Measurements from ENCODE around the gene IQGAP2.
"Not testable (repeated sequence)": the region's sequence is repeated elsewhere in the genome, so short reads cannot be mapped to it uniquely, and the experiment has no call there.

Gene IQGAP2

DNA sequence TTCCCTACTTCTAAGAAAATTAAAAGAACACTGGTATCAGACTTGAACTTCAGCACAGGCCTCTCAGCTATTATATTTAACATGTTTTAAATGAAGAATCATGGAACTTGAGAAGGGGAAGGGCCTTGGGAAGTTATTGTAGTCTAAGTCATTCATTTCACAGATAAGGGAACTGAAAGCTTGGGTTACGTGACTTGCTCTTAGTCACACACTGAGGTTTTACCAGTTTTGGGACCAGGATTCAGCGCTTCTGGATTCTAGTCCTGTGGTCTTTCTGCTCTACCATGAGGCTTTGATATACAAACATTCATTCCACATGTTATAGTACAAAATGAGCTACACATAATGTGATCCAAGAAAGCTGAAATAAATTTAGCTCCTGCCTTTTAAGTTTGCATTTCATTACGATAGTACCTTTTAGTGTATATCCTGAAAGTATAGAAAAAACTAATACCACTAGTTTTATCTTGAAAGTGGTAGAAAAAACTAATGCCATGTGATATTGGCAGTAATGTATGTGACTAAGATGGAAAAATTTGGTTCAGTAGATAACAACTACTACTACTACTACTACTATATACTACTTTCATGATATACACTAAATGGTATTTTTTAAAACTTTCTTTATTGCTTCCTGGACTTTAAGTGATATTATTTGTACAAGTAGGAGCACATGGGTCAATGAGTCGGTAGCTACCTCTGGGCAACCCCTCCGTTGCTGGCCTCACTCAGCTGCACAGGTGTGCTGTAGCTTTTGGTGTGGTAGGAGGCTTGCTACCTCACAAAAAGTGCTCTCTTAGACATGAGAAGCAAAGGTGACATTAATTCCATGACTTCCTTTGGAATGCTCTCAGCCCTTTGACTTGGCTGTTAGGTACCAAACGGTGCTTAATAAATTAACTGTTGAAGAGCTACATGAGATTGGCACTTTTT, 179.4 kb downstream of the IQGAP2 start:
- Mint-ChIP-seq H3K4me3 (no peak overlapping the region), H3K4me1 (peaks cover 19% of the 10 kb centered on the region), H3K36me3 (peaks cover 3% of the 10 kb centered on the region), H3K27me3 (no peaks in the 10 kb centered on the region), H3K9me3 (no peaks in the 10 kb centered on the region), H3K27ac (peak overlapping the region; percentile 83)

DNA sequence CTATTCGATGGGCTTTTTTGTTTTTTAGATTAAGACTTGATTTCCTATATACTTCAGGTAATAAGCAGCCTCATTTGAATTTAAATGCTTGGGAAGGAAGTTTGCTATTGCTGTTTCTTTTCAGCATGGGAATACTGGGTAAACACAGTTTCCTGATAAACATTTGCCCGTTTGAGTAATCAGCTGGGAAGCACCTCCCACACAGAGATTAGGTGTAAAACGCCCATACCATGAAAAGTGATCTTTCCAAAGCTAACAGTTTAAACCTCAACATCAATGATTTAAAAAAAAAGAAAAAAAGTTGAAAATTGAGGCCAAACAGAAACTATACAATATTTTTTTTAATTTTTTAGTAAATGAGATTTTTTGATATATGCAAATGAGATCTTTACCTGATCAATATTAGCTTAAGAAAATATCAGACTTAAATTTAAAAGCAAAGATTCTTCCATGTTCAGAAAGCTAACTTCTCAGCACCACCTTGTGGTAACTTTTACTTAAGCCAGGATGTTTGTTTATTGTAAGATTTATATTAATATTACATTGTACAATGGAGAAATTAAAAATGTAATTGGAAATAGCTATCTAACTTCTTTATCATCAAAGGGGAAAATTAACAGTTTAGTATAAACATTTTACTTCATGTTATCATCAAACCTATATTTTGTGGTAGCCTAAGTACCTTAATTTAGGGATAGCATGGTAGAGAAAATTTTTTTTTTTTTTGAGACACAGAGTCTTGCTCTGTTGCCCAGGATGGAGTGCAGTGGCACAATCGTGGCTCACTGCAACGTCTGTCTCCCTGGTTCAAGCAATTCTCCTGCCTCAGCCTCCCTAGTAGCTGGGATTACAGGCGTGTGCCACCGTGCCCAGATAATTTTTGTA, 180.3 kb downstream of the IQGAP2 start:
- Mint-ChIP-seq H3K27ac (no peak overlapping the region), H3K4me3 (no peak overlapping the region), H3K36me3 (peaks cover 3% of the 10 kb centered on the region), H3K27me3 (no peaks in the 10 kb centered on the region), H3K4me1 (peaks cover 17% of the 10 kb centered on the region), H3K9me3 (no peaks in the 10 kb centered on the region)

DNA sequence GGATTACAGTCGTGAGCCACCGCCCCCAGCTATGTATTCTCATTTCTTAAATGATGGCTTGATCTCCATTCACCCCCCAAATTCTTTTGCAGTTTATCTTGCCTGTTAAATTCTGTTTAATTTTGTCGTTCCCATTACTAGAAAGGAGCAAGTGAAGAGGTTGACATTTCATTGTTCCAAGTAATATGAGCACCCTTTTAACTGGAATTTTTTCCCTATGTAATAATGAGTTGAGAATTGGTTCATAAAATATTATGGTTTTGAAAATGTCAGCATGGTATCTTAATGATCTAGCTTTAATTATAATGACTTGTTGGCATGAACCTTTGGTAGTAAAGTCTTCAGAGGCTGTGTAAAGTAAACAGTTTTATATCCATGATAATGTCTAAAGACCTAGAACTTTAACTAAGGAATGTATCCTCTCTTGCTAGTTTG, 182.7 kb downstream of the IQGAP2 start:
- Mint-ChIP-seq H3K27ac (no peak overlapping the region), H3K4me3 (no peak overlapping the region), H3K27me3 (no peaks in the 10 kb centered on the region), H3K9me3 (no peaks in the 10 kb centered on the region), H3K36me3 (peaks cover 4% of the 10 kb centered on the region), H3K4me1 (peaks cover 17% of the 10 kb centered on the region)

DNA sequence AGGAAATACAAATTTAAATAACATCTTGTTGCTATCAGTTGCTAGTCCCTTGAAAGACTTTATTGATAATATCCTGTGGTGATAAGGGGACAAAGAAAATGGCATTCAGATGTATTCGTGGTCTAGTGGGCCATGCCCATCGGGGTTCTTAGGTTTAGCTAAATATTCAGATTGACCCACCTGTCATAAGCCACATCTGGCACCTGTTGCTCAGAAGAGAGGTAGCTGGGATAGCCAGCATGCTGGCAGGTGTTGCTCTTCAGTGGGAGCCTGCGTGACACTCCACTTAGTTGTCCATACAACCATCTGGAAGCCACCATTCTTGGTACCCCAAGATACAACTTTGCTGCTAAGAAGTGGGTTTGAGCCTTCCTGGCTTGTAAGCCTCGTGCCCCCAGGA, 183.4 kb downstream of the IQGAP2 start:
- H3K9me3 Mint-ChIP-seq = no peaks in the 10 kb centered on the region
- H3K4me3 Mint-ChIP-seq = no peak overlapping the region
- H3K27ac Mint-ChIP-seq = no peak overlapping the region
- no peaks in the 10 kb centered on the region for H3K27me3 Mint-ChIP-seq
- peaks cover 16% of the 10 kb centered on the region for H3K4me1 Mint-ChIP-seq
- peaks cover 5% of the 10 kb centered on the region for H3K36me3 Mint-ChIP-seq

DNA sequence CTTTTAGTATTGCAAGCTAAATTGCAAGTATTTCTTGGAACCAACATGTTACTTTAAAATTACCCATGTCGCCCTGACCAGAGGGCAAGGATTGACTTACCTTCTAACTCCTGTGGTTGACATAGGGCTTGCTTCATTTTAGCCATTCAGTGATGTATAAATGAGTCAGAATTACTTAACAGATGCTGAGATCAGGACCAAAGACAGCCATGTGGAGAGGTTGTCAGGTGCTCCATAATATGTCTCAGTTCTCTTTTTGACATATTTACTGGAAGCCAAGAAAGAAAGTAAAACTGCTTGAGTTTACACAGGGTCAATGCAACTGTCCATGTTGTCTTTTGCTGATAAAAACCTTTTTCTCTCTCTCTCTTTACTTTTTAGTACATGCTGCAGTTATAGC, 186.9 kb downstream of the IQGAP2 start:
- H3K9me3 Mint-ChIP-seq = no peaks in the 10 kb centered on the region
- no peaks in the 10 kb centered on the region for H3K4me1 Mint-ChIP-seq
- no peak overlapping the region for H3K4me3 Mint-ChIP-seq
- no peaks in the 10 kb centered on the region for H3K27me3 Mint-ChIP-seq
- H3K36me3 Mint-ChIP-seq = peaks cover 13% of the 10 kb centered on the region
- H3K27ac Mint-ChIP-seq = no peak overlapping the region

DNA sequence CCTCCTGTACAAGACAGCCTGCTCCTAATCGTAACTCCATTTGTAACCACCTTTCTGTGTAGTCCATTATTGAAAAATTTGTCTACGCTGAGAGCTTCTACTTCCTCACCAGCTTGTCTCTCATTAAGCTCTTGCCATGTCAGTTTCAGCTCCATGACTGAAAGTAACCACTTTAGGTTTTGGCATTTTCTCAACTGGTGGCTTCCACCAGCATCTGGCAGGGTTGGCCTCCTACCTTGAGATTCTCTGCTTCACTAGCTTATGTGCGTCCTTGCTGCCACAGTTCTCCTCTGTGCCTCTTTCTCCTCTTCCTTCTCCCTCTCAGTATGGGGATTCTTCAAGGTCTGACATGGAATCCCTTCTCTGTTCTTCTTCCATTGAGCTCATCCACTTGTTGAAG, 188.3 kb downstream of the IQGAP2 start:
- no peaks in the 10 kb centered on the region for H3K4me1 Mint-ChIP-seq
- H3K36me3 Mint-ChIP-seq = peaks cover 15% of the 10 kb centered on the region
- no peak overlapping the region for H3K4me3 Mint-ChIP-seq
- H3K9me3 Mint-ChIP-seq = no peaks in the 10 kb centered on the region
- no peaks in the 10 kb centered on the region for H3K27me3 Mint-ChIP-seq
- H3K27ac Mint-ChIP-seq = no peak overlapping the region

DNA sequence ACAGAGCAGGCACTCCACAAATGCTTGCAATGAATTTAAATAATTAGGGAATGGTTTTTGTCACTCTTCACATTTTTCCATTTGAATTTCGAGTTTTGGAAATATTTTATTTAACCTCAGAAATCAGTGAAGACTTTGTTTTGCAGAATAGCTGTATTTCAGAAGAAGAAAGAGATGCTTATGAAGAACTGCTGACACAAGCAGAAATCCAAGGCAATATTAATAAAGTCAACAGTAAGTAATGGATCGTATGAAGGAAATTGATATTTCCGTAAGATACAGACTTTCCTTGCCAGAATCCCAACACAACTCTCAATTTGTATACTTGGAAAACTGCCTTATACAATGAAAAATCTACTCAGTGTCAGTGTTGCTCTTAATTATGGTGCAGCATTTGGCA, 189.6 kb downstream of the IQGAP2 start:
- no peak overlapping the region for H3K27ac Mint-ChIP-seq
- H3K4me3 Mint-ChIP-seq = no peak overlapping the region
- H3K36me3 Mint-ChIP-seq = peaks cover 15% of the 10 kb centered on the region
- no peaks in the 10 kb centered on the region for H3K27me3 Mint-ChIP-seq
- H3K4me1 Mint-ChIP-seq = no peaks in the 10 kb centered on the region
- H3K9me3 Mint-ChIP-seq = no peaks in the 10 kb centered on the region

DNA sequence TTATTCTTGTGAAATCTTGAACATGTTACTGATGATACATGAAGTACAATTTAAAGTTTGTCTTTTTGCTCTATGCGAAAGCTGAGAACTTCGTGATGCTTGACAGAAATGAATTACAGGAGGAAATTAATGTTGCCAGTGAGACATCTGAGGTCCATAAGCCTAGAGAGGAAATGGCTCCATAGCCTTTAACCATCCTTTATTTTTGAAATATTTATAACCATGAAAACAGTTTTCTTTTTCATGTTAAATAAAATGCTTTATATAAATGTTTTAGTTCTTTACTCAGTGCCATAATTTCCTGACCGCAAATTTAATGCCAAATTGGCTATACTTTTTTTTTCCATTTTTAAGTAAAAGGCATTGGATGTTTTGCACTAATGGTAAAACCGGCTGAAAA, 191.0 kb downstream of the IQGAP2 start:
- Mint-ChIP-seq H3K4me3 (no peak overlapping the region), H3K9me3 (no peaks in the 10 kb centered on the region), H3K27ac (no peak overlapping the region), H3K27me3 (no peaks in the 10 kb centered on the region), H3K4me1 (no peaks in the 10 kb centered on the region), H3K36me3 (peaks cover 15% of the 10 kb centered on the region)

DNA sequence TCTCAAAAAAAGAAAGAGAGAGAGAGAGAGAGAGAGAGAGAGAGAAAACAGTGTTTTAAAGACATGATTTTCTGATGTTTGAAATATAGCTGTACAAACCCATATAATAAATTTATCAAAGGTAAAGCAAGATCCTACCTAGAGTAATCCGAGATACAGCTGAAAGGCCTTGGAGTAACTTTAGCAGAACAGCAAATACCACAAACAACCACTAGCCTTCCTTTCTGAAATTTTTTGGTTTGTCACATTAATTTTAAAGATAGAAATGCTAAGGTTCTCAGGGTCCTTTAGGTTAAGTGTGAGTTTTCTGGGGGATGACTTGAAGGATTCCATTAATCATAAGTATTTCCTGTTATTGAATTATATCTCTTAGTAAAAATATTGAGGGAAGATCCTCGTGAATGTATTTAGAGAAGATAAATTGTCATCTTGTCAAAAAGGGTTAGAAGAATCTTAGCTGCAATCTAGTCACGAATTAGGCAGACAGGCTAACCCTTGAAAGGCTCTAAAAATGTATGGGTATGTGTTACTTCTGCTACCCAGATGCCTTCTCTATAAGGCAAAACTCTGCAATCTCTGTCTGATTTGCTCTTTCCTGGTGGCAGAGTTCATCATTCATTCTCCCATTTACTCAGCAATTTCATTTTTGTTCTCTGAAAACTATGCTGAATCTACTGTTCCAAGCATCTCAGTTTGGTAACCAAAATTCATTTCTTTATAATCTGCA, 192.8 kb downstream of the IQGAP2 start:
- Mint-ChIP-seq H3K4me1 (no peaks in the 10 kb centered on the region), H3K36me3 (peaks cover 10% of the 10 kb centered on the region), H3K27me3 (no peaks in the 10 kb centered on the region), H3K4me3 (no peak overlapping the region), H3K27ac (peak overlapping the region; percentile 10), H3K9me3 (no peaks in the 10 kb centered on the region)

DNA sequence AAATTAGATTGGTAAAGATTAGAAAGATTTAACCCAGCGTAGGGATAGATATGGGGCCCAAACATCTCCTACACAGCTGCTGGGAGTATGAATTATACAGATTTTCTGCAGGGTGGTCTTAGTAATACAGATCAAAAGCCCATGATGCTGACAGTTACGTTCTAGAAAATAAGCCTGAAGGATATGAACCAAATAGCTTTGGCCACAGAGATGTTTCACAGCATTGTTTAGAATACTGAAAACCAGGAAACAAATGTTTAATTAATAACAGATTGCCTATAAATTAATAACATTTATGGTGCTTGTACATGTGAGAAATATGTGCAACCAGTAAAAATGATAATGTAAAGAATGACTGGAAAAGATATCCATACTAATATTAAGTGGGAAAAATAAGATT, 195.4 kb downstream of the IQGAP2 start:
- H3K36me3 Mint-ChIP-seq = peaks cover 9% of the 10 kb centered on the region
- H3K27ac Mint-ChIP-seq = no peak overlapping the region
- no peak overlapping the region for H3K4me3 Mint-ChIP-seq
- no peaks in the 10 kb centered on the region for H3K4me1 Mint-ChIP-seq
- no peaks in the 10 kb centered on the region for H3K9me3 Mint-ChIP-seq
- H3K27me3 Mint-ChIP-seq = no peaks in the 10 kb centered on the region

DNA sequence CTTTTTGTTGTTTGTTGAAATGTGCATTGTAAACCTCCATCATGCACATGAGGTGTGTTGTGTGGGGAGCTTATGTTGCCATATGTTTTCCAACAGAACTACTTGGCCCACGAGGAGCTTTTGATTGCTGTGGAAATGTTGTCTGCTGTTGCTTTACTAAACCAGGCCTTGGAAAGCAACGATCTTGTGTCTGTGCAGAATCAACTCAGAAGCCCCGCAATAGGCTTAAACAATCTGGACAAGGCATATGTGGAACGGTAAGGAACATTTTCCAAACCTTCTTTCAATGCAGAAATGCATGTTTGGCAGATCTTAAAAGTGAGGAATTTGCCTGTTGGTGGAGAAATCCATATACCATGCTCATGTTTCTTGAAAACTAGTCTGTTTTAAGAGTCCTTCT, 197.6 kb downstream of the IQGAP2 start:
- no peaks in the 10 kb centered on the region for H3K27me3 Mint-ChIP-seq
- no peak overlapping the region for H3K4me3 Mint-ChIP-seq
- H3K4me1 Mint-ChIP-seq = no peaks in the 10 kb centered on the region
- no peaks in the 10 kb centered on the region for H3K9me3 Mint-ChIP-seq
- H3K36me3 Mint-ChIP-seq = peaks cover 17% of the 10 kb centered on the region
- no peak overlapping the region for H3K27ac Mint-ChIP-seq

DNA sequence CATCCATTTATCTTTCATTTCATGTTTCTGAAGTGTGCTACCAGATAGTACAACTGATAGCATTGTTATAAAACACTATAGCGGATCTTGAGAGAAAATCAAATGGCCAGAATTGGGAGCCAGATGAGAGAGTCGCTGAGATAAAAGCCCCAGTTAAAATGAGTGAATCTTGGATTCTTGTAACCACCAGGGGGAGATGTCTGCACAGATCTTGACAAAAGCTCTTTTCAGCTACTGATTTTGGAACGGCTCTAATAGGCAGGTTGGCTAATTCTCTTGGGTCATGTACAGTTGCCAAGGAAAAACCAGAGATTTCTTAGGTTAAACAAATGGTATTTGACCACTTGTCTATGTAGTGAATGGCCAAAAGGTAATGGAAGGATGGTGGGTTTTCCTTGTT, 198.4 kb downstream of the IQGAP2 start:
- Mint-ChIP-seq H3K4me3 (no peak overlapping the region), H3K36me3 (peaks cover 17% of the 10 kb centered on the region), H3K4me1 (no peaks in the 10 kb centered on the region), H3K9me3 (no peaks in the 10 kb centered on the region), H3K27ac (no peak overlapping the region), H3K27me3 (no peaks in the 10 kb centered on the region)

DNA sequence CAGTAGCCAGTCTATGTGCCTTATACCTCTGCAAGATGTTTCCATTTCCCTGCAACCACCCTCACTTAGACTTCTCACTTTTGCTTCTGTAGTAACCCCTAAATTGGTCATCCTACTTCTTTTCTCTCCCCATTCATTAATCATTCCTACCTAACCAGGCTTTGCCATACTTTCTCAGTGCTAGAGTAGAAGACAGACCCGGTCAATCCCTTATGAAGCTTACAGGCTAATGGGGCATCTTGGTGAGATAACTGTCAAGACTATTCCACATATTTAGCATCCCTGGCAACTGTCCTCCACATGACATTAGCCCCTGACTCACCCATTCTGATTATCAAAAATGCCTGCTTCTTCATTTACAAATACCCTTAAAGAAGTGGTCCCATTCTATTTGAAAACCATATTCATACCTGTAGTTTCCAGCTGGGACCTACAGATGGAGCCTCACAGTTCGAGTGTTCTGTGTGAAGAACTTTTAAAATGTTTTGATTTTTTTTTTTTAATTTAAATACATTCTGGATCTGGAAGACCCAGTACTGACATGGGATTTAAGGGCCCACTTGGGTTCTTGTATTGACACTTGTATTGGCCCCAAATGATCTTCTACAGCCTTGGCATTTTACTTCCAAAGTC, 199.1 kb downstream of the IQGAP2 start:
- H3K4me1 Mint-ChIP-seq = peaks cover 3% of the 10 kb centered on the region
- H3K27ac Mint-ChIP-seq = no peak overlapping the region
- H3K9me3 Mint-ChIP-seq = no peaks in the 10 kb centered on the region
- no peak overlapping the region for H3K4me3 Mint-ChIP-seq
- peaks cover 19% of the 10 kb centered on the region for H3K36me3 Mint-ChIP-seq
- H3K27me3 Mint-ChIP-seq = no peaks in the 10 kb centered on the region

DNA sequence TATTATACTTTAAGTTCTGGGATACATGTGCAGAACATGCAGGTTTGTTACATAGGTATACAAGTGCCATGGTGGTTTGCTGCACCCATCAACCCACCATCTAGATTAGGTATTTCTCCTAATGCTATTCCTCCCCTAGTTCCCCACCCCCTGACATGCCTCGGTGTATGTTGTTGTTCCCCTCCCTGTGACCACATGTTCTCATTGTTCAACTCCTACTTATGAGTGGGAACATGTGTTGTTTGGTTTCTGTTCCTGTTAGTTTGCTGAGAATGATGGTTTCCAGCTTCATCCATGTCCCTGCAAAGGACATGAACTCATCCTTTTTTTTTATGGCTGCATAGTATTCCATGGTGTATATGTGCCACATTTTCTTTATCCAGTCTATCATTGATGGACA, 200.9 kb downstream of the IQGAP2 start:
- H3K27ac Mint-ChIP-seq = not testable (repeated sequence)

DNA sequence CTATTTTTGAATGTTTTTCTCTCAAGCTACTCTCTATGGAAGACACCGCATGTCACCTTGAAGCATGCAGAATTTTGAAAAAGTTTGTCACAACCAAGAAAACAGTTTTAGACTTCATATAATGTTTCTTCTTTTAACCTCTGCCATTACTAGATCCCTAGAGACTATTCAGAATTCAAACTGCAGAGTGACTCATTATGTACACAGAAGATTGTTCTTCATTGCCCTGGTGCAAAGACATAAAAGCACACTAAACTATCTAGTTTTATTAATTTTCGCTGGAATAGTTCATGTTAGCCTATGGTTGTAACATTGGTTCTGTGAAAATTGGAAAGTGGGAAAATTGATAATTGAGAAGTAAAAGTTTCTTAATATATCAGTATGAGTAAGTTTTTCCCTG, 201.8 kb downstream of the IQGAP2 start:
- Mint-ChIP-seq H3K27me3 (no peaks in the 10 kb centered on the region), H3K4me3 (no peak overlapping the region), H3K27ac (no peak overlapping the region), H3K36me3 (peaks cover 19% of the 10 kb centered on the region), H3K4me1 (peaks cover 8% of the 10 kb centered on the region), H3K9me3 (no peaks in the 10 kb centered on the region)

More for the DNA sequence above, 200.9 kb downstream of the IQGAP2 start:
- not testable (repeated sequence) for H3K4me1 Mint-ChIP-seq, H3K27me3 Mint-ChIP-seq, H3K9me3 Mint-ChIP-seq, H3K4me3 Mint-ChIP-seq
- H3K36me3 Mint-ChIP-seq = peaks cover 19% of the 10 kb centered on the region
